Measurements from ENCODE around the gene TCF15.

The TCF15 gene

GRCh38 chr20:564192-564591 lies 45.9 kb downstream of the TCF15 start:
- no peak overlapping the region for H3K4me3 ChIP-seq (ENCODE audit: insufficient read depth, low read length, poor library complexity, severe bottlenecking)
- TF ChIP-seq, protein P1, sequence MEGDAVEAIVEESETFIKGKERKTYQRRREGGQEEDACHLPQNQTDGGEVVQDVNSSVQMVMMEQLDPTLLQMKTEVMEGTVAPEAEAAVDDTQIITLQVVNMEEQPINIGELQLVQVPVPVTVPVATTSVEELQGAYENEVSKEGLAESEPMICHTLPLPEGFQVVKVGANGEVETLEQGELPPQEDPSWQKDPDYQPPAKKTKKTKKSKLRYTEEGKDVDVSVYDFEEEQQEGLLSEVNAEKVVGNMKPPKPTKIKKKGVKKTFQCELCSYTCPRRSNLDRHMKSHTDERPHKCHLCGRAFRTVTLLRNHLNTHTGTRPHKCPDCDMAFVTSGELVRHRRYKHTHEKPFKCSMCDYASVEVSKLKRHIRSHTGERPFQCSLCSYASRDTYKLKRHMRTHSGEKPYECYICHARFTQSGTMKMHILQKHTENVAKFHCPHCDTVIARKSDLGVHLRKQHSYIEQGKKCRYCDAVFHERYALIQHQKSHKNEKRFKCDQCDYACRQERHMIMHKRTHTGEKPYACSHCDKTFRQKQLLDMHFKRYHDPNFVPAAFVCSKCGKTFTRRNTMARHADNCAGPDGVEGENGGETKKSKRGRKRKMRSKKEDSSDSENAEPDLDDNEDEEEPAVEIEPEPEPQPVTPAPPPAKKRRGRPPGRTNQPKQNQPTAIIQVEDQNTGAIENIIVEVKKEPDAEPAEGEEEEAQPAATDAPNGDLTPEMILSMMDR (IDR thresholded peaks at IDR 0.05; ENCODE audit: insufficient read depth, low read length, poor library complexity, severe bottlenecking): no peak
- TF ChIP-seq EZH2phosphoT487 (conservative IDR thresholded peaks at IDR 0.05; ENCODE audit: low read length): no peak
- H4K20me1 ChIP-seq (ENCODE audit: low read depth, low read length): no peaks in the 10 kb centered on the region
- no peaks in the 10 kb centered on the region for H3K9me2 ChIP-seq (replicated peaks; ENCODE audit: insufficient read depth, low read length)
- no peaks in the 10 kb centered on the region for H3K36me3 ChIP-seq (ENCODE audit: low read length)
- H3F3A ChIP-seq (ENCODE audit: insufficient read depth): no peaks in the 10 kb centered on the region
- no peak overlapping the region for H2AFZ ChIP-seq (ENCODE audit: low read depth, low read length, severe bottlenecking)
- no peaks in the 10 kb centered on the region for H3K27me3 ChIP-seq (ENCODE audit: low read length)
- no peak overlapping the region for H3K27ac ChIP-seq (ENCODE audit: low read depth, low read length)
- H3K79me2 ChIP-seq (ENCODE audit: insufficient read depth, low read length): no peaks in the 10 kb centered on the region
- H3K4me2 ChIP-seq (ENCODE audit: low read depth, low read length, poor library complexity, severe bottlenecking): no peak overlapping the region
- H3K9ac ChIP-seq (ENCODE audit: low read length): no peak overlapping the region
- H3K9me3 ChIP-seq (ENCODE audit: insufficient read depth, low read length): no peaks in the 10 kb centered on the region

DNA sequence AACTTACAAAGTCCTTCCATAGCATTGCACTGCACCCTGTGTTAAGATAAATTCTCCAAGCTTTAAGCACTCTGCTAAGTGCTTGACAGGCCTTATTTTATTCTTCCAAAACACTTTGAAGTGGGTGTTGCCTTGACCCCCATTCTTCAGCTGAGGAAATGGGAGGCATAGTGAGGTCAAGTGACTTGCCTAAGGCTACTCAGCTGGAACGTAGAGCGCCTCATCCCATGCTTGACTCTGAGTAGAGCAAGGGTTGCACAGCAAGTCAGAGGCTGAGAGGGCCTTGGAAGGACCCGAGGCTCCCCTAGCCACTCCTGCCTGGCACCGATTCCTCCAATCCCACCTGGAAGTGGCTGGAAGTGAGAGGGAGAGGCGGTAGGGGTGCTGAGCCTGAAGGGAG lies 46.9 kb downstream of the TCF15 start:
- no peaks in the 10 kb centered on the region for H3K79me2 ChIP-seq (ENCODE audit: insufficient read depth, low read length)
- no peaks in the 10 kb centered on the region for H3K9me2 ChIP-seq (replicated peaks; ENCODE audit: insufficient read depth, low read length)
- H3F3A ChIP-seq (ENCODE audit: insufficient read depth): no peaks in the 10 kb centered on the region
- H3K27me3 ChIP-seq (ENCODE audit: low read length): no peaks in the 10 kb centered on the region
- H3K9ac ChIP-seq (ENCODE audit: low read length): no peak overlapping the region
- no peak overlapping the region for H3K4me3 ChIP-seq (ENCODE audit: insufficient read depth, low read length, poor library complexity, severe bottlenecking)
- H3K36me3 ChIP-seq (ENCODE audit: low read length): no peaks in the 10 kb centered on the region
- no peaks in the 10 kb centered on the region for H3K9me3 ChIP-seq (ENCODE audit: insufficient read depth, low read length)
- H4K20me1 ChIP-seq (ENCODE audit: low read depth, low read length): no peaks in the 10 kb centered on the region
- H3K27ac ChIP-seq (ENCODE audit: low read depth, low read length): no peak overlapping the region
- no peak overlapping the region for H2AFZ ChIP-seq (ENCODE audit: low read depth, low read length, severe bottlenecking)
- TF ChIP-seq, protein P1 (IDR thresholded peaks at IDR 0.05; ENCODE audit: insufficient read depth, low read length, poor library complexity, severe bottlenecking): no peak
- no peak for TF ChIP-seq EZH2phosphoT487 (conservative IDR thresholded peaks at IDR 0.05; ENCODE audit: low read length)
- no peak overlapping the region for H3K4me2 ChIP-seq (ENCODE audit: low read depth, low read length, poor library complexity, severe bottlenecking)

DNA sequence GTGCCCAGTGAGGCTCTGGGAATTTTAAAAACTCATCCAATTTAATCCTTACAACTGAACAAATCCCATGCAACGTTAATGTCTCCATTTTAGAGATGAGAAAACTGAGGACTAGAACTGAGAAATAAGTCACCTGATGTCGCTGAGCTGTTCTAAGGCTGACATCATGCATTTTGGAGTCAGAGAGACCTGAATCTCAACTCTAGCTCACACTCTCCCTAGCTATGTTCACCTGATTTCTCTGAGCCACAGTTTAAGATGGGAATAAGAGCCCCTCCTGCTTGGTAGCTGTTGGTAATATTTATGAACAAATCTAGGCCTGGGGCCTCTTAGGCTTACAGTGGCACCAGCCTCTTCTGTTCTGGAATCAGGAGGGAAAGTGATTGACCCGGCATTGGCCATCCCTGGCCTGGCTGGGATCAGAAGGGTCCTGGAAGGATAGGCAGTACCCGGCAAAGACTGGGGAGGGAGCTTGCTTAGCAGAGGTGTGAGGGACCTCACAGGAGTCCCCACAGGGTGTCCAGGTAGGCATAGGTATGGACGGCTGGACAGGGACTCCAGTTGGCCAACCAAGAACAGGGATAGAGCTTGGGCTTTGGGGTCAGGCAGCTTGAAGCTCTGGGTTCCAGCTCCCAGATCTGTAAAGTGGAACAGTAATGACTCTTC lies 47.7 kb downstream of the TCF15 start:
- no peak overlapping the region for H3K4me3 ChIP-seq (ENCODE audit: insufficient read depth, low read length, poor library complexity, severe bottlenecking)
- no peak overlapping the region for H3K9ac ChIP-seq (ENCODE audit: low read length)
- H3K36me3 ChIP-seq (ENCODE audit: low read length): no peaks in the 10 kb centered on the region
- no peaks in the 10 kb centered on the region for H3K27me3 ChIP-seq (ENCODE audit: low read length)
- H3K79me2 ChIP-seq (ENCODE audit: insufficient read depth, low read length): no peaks in the 10 kb centered on the region
- H3K9me2 ChIP-seq (replicated peaks; ENCODE audit: insufficient read depth, low read length): no peaks in the 10 kb centered on the region
- no peaks in the 10 kb centered on the region for H4K20me1 ChIP-seq (ENCODE audit: low read depth, low read length)
- no peak overlapping the region for H2AFZ ChIP-seq (ENCODE audit: low read depth, low read length, severe bottlenecking)
- H3K4me2 ChIP-seq (ENCODE audit: low read depth, low read length, poor library complexity, severe bottlenecking): no peak overlapping the region
- no peaks in the 10 kb centered on the region for H3K9me3 ChIP-seq (ENCODE audit: insufficient read depth, low read length)
- TF ChIP-seq, protein P1 (IDR thresholded peaks at IDR 0.05; ENCODE audit: insufficient read depth, low read length, poor library complexity, severe bottlenecking): no peak
- TF ChIP-seq EZH2phosphoT487 (conservative IDR thresholded peaks at IDR 0.05; ENCODE audit: low read length): no peak
- H3F3A ChIP-seq (ENCODE audit: insufficient read depth): no peaks in the 10 kb centered on the region
- H3K27ac ChIP-seq (ENCODE audit: low read depth, low read length): no peak overlapping the region

Data from SU-DHL-6 (cell line).